GM19240 (cell line): ENCODE results near the gene CSMD2.

ENCODE experiments used
- DNase-seq: peaks from one replicate; pipeline ENCODE4 v3.0.0; 2011; ENCODE audit warnings: low spot score; ENCODE audit not compliant: insufficient read length

CSMD2 gene

GRCh38 chr1:33692206-33693188, 472.5 kb downstream of the CSMD2 start:
- no peak for DNase-seq

DNA sequence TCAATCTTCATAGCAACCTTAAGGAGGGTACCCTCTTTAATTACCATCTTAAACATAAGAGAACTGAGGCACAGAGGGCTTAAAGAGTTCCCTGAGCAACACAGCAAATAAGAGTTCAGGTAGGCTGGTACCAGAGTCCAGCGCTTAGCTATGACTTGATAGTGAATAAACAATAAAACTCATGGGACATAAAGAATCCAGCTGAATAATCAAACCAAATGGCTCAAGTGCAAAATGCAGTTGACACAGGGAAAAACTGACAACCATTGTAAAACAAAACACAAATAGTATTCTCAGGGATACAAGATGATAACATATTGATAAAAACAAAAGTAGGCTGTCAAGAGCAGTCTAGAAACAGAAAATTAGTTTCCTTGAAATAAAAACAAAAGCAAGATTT, 478.0 kb downstream of the CSMD2 start:
- no peak for DNase-seq

GRCh38 chr1:33686551-33686950, 478.5 kb downstream of the CSMD2 start:
- no peak for DNase-seq

- DNase-seq, result no peak
These were observed 479.8 kb downstream of the CSMD2 start for GRCh38 chr1:33685256-33685655.

DNA sequence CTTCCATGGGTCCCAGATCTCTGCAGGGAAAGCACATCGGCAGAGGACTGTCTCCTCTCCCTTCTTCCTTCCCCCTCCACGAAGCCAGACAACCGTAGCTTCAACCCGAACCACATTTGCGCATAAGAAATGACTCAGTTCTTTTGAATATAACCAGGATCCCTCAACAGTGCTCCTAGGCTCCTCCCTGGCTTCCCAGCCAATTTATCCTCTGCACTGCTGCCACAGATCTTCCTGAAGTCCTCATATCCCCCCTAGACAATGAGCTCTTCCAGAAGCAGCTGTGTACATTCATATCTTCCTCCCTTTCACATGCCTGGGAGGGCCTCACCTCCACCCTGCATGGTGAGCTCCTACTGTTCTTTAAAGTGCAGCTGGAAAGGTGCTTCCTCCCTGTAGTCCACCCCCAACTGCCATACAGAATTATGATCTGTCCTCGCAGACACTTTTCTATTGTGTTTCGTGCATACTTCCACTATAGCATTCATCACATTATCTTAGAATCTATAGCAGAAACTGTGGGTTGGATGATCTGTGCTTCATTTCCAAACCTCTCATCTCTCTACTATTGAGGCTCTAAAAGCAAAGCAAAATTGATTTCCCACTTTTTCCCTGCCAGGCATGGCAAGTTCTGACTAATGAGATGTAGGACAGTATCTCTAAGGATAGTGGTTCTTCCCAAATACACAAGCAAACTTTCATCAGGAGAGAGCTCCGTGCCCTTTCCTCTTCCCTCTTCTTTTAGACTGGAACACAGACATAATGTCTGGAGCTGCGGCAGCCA, 480.4 kb downstream of the CSMD2 start:
- no peak for DNase-seq

- no peak for DNase-seq
These were observed 481.1 kb downstream of the CSMD2 start for GRCh38 chr1:33683913-33684312.

- no peak for DNase-seq
These were observed 482.7 kb downstream of the CSMD2 start for GRCh38 chr1:33682371-33682770.

DNA sequence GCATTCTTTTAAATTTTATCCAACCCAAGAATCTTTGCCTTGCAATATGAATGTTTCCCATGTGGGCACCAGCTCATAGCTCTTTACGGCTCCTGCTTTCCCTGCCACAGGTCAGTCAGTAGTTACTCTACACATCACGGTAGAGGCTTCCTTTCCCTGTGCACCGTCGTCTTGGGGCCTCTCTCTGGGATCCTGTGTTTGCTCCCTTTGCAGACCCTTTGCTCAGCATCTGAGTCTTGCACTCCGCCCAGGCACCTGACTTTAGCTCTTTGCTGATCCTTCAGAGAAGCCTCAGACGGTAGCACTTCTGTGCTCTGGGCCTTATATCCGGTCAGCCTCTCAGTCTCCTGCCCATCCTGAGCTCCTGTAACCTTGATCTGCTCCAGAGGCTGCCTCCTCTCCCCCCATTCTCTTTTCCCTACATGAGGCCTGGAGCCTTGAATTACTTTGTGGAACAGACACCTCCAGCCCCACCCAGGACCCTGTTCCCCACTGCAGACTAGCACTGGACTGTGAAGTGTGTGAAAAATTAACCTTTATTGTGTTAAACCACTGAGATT, 484.7 kb downstream of the CSMD2 start:
- DNase-seq, result no peak

- no peak for DNase-seq
These were observed 494.5 kb downstream of the CSMD2 start for GRCh38 chr1:33670567-33670966.

GRCh38 chr1:33668695-33669094, 496.3 kb downstream of the CSMD2 start:
- no peak for DNase-seq

GRCh38 chr1:33667386-33668282, 497.4 kb downstream of the CSMD2 start:
- no peak for DNase-seq

DNA sequence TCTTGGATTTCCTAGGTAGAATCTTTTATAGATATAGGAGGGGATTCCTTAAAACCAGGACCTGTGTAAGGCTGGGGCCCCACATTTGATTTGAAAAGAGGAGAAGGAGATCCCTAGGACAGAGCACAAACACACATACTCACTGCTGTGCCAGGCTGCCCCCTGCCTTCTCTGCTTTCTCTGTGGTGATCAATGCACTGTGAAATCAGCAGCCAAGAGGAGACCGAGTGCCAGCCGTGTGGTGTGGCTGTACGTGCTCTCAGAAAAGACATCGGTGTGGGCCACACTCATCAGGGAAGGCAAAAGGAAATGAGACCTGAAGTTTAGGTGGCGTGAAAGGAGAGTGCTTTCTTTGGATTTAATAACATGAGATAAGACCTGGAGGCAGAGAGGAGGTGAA, 498.4 kb downstream of the CSMD2 start:
- DNase-seq, result no peak

- DNase-seq, result no peak
These were observed 503.1 kb downstream of the CSMD2 start for GRCh38 chr1:33661811-33662454.

DNA sequence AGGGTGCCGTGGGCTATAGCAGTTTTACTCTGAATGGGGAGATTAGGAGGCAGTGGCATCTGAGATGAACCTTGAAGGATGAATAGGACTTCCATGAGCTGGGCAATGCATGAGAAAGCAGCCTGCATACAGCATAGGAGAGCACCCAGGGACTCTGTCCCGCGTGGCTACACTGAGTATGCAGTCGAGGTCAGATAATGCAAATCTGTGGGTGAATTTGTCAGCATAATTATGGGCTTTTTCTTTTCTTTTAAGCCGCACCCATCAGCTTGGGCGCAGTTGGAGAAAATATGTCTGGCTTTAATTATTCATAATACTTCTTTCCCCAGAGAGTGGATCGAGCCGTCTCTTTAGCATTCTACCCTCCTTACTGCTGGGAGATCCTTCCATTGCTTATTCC, 504.1 kb downstream of the CSMD2 start:
- no peak for DNase-seq

DNA sequence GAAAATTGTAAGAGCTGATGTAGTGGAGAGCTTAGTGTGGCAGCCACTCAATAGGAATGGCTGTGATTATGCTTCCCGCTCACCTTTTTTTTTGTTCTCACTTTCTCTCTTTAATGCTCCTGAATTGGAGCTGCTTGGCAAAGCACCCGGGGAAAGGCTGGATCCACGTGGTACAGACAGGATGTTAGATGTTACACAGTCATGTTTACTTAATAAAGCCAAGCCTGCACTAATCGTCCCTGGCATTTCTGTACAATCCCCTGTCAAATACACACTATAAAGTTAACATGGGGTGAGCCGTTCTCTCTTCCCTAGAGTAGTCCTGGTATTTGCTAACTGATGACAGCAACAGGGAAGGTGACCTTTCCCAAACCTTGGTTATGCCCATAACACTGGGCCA, 504.8 kb downstream of the CSMD2 start:
- DNase-seq, result no peak

- no peak for DNase-seq
These were observed 505.4 kb downstream of the CSMD2 start for GRCh38 chr1:33659641-33660040.

DNA sequence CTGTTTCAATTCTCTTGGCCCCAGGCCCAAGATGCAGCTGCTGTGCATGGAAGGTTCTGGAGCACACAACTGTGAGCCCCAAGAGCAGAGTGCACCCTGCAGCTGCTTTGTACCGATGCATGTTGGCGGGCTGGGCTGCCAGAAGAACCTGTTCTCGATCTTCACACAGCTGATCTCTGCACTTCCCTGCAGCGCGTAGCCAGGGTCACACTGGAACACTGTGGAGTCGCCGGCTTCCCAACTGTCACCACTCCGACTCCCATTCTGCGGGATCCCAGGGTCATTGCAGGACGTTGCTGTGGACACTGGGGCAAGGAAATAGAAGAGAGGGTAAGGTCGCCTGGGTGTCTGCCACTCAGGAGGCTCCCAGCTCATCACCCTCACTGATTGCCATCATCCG, 507.2 kb downstream of the CSMD2 start:
- DNase-seq, result no peak

- no peak for DNase-seq
These were observed 508.5 kb downstream of the CSMD2 start for GRCh38 chr1:33656467-33657005.

- DNase-seq, result no peak
These were observed 509.5 kb downstream of the CSMD2 start for GRCh38 chr1:33655496-33655895.

GRCh38 chr1:33654267-33654834, 510.7 kb downstream of the CSMD2 start:
- no peak for DNase-seq
